ENCODE data around the gene TRAF2.
"Not testable (repeated sequence)": the region's sequence is repeated elsewhere in the genome, so short reads cannot be mapped to it uniquely, and the experiment has no call there.

Gene TRAF2, protein sequence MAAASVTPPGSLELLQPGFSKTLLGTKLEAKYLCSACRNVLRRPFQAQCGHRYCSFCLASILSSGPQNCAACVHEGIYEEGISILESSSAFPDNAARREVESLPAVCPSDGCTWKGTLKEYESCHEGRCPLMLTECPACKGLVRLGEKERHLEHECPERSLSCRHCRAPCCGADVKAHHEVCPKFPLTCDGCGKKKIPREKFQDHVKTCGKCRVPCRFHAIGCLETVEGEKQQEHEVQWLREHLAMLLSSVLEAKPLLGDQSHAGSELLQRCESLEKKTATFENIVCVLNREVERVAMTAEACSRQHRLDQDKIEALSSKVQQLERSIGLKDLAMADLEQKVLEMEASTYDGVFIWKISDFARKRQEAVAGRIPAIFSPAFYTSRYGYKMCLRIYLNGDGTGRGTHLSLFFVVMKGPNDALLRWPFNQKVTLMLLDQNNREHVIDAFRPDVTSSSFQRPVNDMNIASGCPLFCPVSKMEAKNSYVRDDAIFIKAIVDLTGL

GRCh38 chr9:136885950-136886578 lies at the start of gene TRAF2:
TSS of gene TRAF2 (plus strand) at chr9:136886516. CDS start at chr9:136898741, 12,225 bp downstream.
- H3K4me1 ChIP-seq (ENCODE audit: control insufficient read depth in 5 of 5, insufficient read depth in 5 of 5, low read length in 5 of 5), result peaks cover 2 to 36% (median 27%) of the 10 kb centered on the region in 5 donors
- peaks cover 0 to 11% (median 0%) of the 10 kb centered on the region in 5 donors for H3K27me3 ChIP-seq (ENCODE audit: control insufficient read depth in 5 of 5, insufficient read depth in 4 of 5, low read length in 5 of 5)
- peak within 1 kb of the TSS in 4 of 5 donors; percentile 66 to 85 (median 76) for H3K4me3 ChIP-seq (ENCODE audit: low read depth in 1 of 5, low read length in 5 of 5)
- H3K36me3 ChIP-seq (ENCODE audit: control insufficient read depth in 5 of 5, insufficient read depth in 5 of 5, low read length in 5 of 5), result peaks cover 0 to 10% (median 5%) of the 10 kb centered on the region in 5 donors
- H3K9ac ChIP-seq (ENCODE audit: low read length in 5 of 5), result peak within 1 kb of the TSS; percentile 73 to 96 (median 90)
- H3K9me3 ChIP-seq (ENCODE audit: control insufficient read depth in 5 of 5, low read length in 5 of 5), result no peaks in the 10 kb centered on the region
- H3K27ac ChIP-seq (ENCODE audit: low read depth, low read length), result peak within 1 kb of the TSS; percentile 95

DNA sequence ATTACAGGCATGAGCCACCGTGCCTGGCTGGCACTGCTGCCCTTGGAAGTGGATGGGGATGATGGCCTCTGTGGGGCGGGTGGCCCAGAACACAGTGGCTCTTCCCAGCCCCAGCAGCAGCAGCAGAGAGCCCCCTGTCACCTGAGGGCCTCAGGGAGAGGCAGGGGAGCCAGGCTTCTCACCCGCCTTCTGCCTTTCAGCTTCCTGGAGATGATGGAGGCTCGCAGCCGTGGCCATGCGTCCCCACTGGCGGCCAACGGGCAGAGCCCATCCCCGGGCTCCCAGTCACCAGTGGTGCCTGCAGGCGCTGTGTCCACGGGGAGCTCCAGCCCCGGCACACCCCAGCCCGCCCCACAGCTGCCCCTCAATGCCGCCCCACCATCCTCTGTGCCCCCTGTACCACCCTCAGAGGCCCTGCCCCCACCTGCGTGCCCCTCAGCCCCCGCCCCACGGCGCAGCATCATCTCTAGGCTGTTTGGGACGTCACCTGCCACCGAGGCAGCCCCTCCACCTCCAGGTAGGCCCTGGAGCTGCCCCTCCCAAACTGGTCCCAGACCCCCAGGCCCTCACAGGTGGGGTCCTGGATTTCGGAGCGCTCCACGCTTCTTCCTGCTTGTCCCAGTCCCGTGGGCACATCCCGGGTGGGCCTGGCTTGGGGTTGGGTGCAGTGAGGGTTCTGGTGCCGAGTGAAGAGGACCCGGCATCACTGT lies 49.0 kb upstream of the TRAF2 start:
- peaks cover 0 to 12% (median 9%) of the 10 kb centered on the region in 5 donors for H3K4me1 ChIP-seq (ENCODE audit: control insufficient read depth in 5 of 5, insufficient read depth in 5 of 5, low read length in 5 of 5)
- no peaks in the 10 kb centered on the region for H3K9me3 ChIP-seq (ENCODE audit: control insufficient read depth in 5 of 5, low read length in 5 of 5)
- H3K27me3 ChIP-seq (ENCODE audit: control insufficient read depth in 5 of 5, insufficient read depth in 4 of 5, low read length in 5 of 5), result no peaks in the 10 kb centered on the region
- H3K9ac ChIP-seq (ENCODE audit: low read length in 5 of 5), result no peak overlapping the region
- H3K36me3 ChIP-seq (ENCODE audit: control insufficient read depth in 5 of 5, insufficient read depth in 5 of 5, low read length in 5 of 5), result peaks cover 0 to 57% (median 37%) of the 10 kb centered on the region in 5 donors
- H3K4me3 ChIP-seq (ENCODE audit: low read depth in 1 of 5, low read length in 5 of 5), result no peak overlapping the region
- H3K27ac ChIP-seq (ENCODE audit: low read depth, low read length), result no peak overlapping the region

- Histone ChIP-seq H3K36me3 (ENCODE audit: control insufficient read depth in 5 of 5, insufficient read depth in 5 of 5, low read length in 5 of 5) (peaks cover 0 to 52% (median 32%) of the 10 kb centered on the region in 5 donors), H3K4me1 (ENCODE audit: control insufficient read depth in 5 of 5, insufficient read depth in 5 of 5, low read length in 5 of 5) (peaks cover 0 to 17% (median 13%) of the 10 kb centered on the region in 5 donors)
- H3K27ac ChIP-seq (ENCODE audit: low read depth, low read length); H3K4me3 ChIP-seq (ENCODE audit: low read depth in 1 of 5, low read length in 5 of 5); H3K9ac ChIP-seq (ENCODE audit: low read length in 5 of 5); H3K9me3 ChIP-seq (ENCODE audit: control insufficient read depth in 5 of 5, low read length in 5 of 5); H3K27me3 ChIP-seq (ENCODE audit: control insufficient read depth in 5 of 5, insufficient read depth in 4 of 5, low read length in 5 of 5): not testable (repeated sequence)
These were observed 48.4 kb upstream of the TRAF2 start for GRCh38 chr9:136837856-136838277.

- Histone ChIP-seq H3K36me3 (ENCODE audit: control insufficient read depth in 5 of 5, insufficient read depth in 5 of 5, low read length in 5 of 5) (peaks cover 0 to 51% (median 32%) of the 10 kb centered on the region in 5 donors), H3K4me3 (ENCODE audit: low read depth in 1 of 5, low read length in 5 of 5) (no peak overlapping the region), H3K27ac (ENCODE audit: low read depth, low read length) (no peak overlapping the region), H3K9ac (ENCODE audit: low read length in 5 of 5) (no peak overlapping the region), H3K4me1 (ENCODE audit: control insufficient read depth in 5 of 5, insufficient read depth in 5 of 5, low read length in 5 of 5) (peaks cover 0 to 23% (median 19%) of the 10 kb centered on the region in 5 donors), H3K27me3 (ENCODE audit: control insufficient read depth in 5 of 5, insufficient read depth in 4 of 5, low read length in 5 of 5) (no peaks in the 10 kb centered on the region), H3K9me3 (ENCODE audit: control insufficient read depth in 5 of 5, low read length in 5 of 5) (no peaks in the 10 kb centered on the region)
These were observed 47.7 kb upstream of the TRAF2 start for GRCh38 chr9:136838314-136839228.

DNA sequence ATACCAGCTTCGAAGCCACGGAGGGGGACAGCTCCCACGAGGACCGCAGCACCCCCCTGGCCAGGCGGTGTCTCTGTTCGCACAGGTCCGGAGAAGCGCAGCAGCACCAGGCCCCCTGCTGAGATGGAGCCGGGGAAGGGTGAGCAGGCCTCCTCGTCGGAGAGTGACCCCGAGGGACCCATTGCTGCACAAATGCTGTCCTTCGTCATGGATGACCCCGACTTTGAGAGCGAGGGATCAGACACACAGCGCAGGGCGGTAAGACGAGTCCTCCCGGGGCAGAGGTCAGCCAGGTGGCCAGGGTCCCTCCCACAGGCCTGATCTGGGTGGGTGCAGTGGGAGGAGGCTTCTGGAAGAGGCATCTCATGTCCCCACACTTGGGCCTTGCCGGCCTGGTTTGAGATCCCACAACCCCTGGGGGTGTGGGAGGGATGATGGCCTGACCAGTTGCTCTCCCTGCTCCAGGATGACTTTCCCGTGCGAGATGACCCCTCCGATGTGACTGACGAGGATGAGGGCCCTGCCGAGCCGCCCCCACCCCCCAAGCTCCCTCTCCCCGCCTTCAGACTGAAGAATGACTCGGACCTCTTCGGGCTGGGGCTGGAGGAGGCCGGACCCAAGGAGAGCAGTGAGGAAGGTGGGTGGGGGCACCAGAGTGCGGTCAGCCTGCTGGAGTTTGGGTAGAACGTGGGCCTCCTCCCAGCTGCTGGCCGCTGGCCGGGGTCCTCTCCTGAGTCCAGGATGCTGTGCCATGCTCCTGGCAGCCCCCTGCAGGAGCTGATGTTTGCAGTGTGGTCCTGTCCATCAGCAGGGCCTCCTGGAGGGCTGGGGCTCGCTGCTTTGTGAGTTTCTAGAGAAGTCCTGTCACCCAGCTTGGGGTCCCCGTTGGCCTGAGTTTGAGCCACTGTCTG lies 46.8 kb upstream of the TRAF2 start:
- Histone ChIP-seq H3K27me3 (ENCODE audit: control insufficient read depth in 5 of 5, insufficient read depth in 4 of 5, low read length in 5 of 5) (no peaks in the 10 kb centered on the region), H3K9me3 (ENCODE audit: control insufficient read depth in 5 of 5, low read length in 5 of 5) (no peaks in the 10 kb centered on the region), H3K4me1 (ENCODE audit: control insufficient read depth in 5 of 5, insufficient read depth in 5 of 5, low read length in 5 of 5) (peaks cover 0 to 32% (median 20%) of the 10 kb centered on the region in 5 donors), H3K27ac (ENCODE audit: low read depth, low read length) (no peak overlapping the region), H3K4me3 (ENCODE audit: low read depth in 1 of 5, low read length in 5 of 5) (no peak overlapping the region), H3K36me3 (ENCODE audit: control insufficient read depth in 5 of 5, insufficient read depth in 5 of 5, low read length in 5 of 5) (peaks cover 0 to 48% (median 28%) of the 10 kb centered on the region in 5 donors), H3K9ac (ENCODE audit: low read length in 5 of 5) (no peak overlapping the region)

- H3K4me3 ChIP-seq (ENCODE audit: low read depth in 1 of 5, low read length in 5 of 5), result no peak overlapping the region
- no peak overlapping the region for H3K9ac ChIP-seq (ENCODE audit: low read length in 5 of 5)
- H3K27me3 ChIP-seq (ENCODE audit: control insufficient read depth in 5 of 5, insufficient read depth in 4 of 5, low read length in 5 of 5), result peaks cover 0 to 4% (median 3%) of the 10 kb centered on the region in 5 donors
These were observed 46.0 kb upstream of the TRAF2 start for GRCh38 chr9:136840140-136840876.

GRCh38 chr9:136840877-136841645 lies 45.3 kb upstream of the TRAF2 start:
- no peak overlapping the region for H3K27ac ChIP-seq (ENCODE audit: low read depth, low read length)
- H3K4me1 ChIP-seq (ENCODE audit: control insufficient read depth in 5 of 5, insufficient read depth in 5 of 5, low read length in 5 of 5), result peaks cover 0 to 32% (median 20%) of the 10 kb centered on the region in 5 donors
- peaks cover 0 to 38% (median 24%) of the 10 kb centered on the region in 5 donors for H3K36me3 ChIP-seq (ENCODE audit: control insufficient read depth in 5 of 5, insufficient read depth in 5 of 5, low read length in 5 of 5)
- H3K9ac ChIP-seq (ENCODE audit: low read length in 5 of 5), result no peak overlapping the region
- H3K27me3 ChIP-seq (ENCODE audit: control insufficient read depth in 5 of 5, insufficient read depth in 4 of 5, low read length in 5 of 5), result peaks cover 0 to 11% (median 9%) of the 10 kb centered on the region in 5 donors
- no peaks in the 10 kb centered on the region for H3K9me3 ChIP-seq (ENCODE audit: control insufficient read depth in 5 of 5, low read length in 5 of 5)
- no peak overlapping the region for H3K4me3 ChIP-seq (ENCODE audit: low read depth in 1 of 5, low read length in 5 of 5)

More at GRCh38 chr9:136840140-136840876, 46.0 kb upstream of the TRAF2 start:
- Histone ChIP-seq H3K9me3 (ENCODE audit: control insufficient read depth in 5 of 5, low read length in 5 of 5) (no peaks in the 10 kb centered on the region), H3K4me1 (ENCODE audit: control insufficient read depth in 5 of 5, insufficient read depth in 5 of 5, low read length in 5 of 5) (peaks cover 0 to 32% (median 20%) of the 10 kb centered on the region in 5 donors), H3K27ac (ENCODE audit: low read depth, low read length) (no peak overlapping the region), H3K36me3 (ENCODE audit: control insufficient read depth in 5 of 5, insufficient read depth in 5 of 5, low read length in 5 of 5) (peaks cover 0 to 46% (median 28%) of the 10 kb centered on the region in 5 donors)
